PC-3 (cell line): ENCODE data around the gene WAS. TPM values are rescaled to one million over a fixed set of nuclear protein-coding genes. Genes with fewer than 3 reads are reported as not detected.

ENCODE experiments used
- ATAC-seq: fragments of 200-7000 bp; cut with Tn5 transposase; 2 replicates; pipeline ENCODE4 v1.9.1; 2020; ENCODE audit warnings: mild to moderate bottlenecking, moderate library complexity
- BruUV-seq: library from RNA; stranded (reverse); fragments of 400-500 nt; replicated peaks from 2 replicates; lab custom pipeline; 2021; lab: Mats Ljungman, UMichigan
- CTCF ChIA-PET: fragments of 300-600 bp; sonication (Branson Sonifier 250); formaldehyde crosslinking; loops from one replicate; lab custom pipeline; 2022; ENCODE audit warnings: antibody characterized with exemption; lab: Charles Lee
- POLR2A ChIA-PET: fragments of 300-600 bp; sonication (Branson Sonifier 250); formaldehyde crosslinking; loops from one replicate; lab custom pipeline; 2022; ENCODE audit warnings: antibody characterized with exemption; ENCODE audit not compliant: unreplicated experiment; lab: Charles Lee
- DNase-seq: peaks from one replicate; pipeline ENCODE4 v3.0.0-alpha.2; 2015
- H2AFZ ChIP-seq: fragments of 300-600 bp; sonication (generic); 2 replicates; pipeline ENCODE4 v1.6.0; 2016; ENCODE audit warnings: antibody characterized with exemption, low read length
- H3F3A ChIP-seq: fragments of 300-600 bp; sonication (generic); one replicate; pipeline ENCODE4 v1.6.0; 2017; ENCODE audit warnings: antibody characterized with exemption, low read length, control low read depth, mild to moderate bottlenecking; ENCODE audit not compliant: unreplicated experiment
- H3K27ac ChIP-seq: fragments of 300-600 bp; sonication (generic); 2 replicates; pipeline ENCODE4 v1.5.1; 2016; ENCODE audit warnings: mild to moderate bottlenecking, low read length
- H3K27me3 ChIP-seq: fragments of 300-600 bp; sonication (generic); 2 replicates; pipeline ENCODE4 v1.6.1; 2016; ENCODE audit warnings: low read length, mixed read lengths
- H3K36me3 ChIP-seq: fragments of 300-600 bp; sonication (generic); 2 replicates; pipeline ENCODE4 v1.6.1; 2016; ENCODE audit warnings: low read depth, mixed run types, low read length, mixed read lengths
- H3K4me1 ChIP-seq: fragments of 300-600 bp; sonication (generic); 2 replicates; pipeline ENCODE4 v1.5.1; 2016; ENCODE audit warnings: low read length; ENCODE audit not compliant: insufficient read depth
- H3K4me2 ChIP-seq: fragments of 300-600 bp; sonication (generic); 2 replicates; pipeline ENCODE4 v1.6.0; 2016; ENCODE audit warnings: low read length
- H3K4me3 ChIP-seq: fragments of 300-600 bp; sonication (generic); 2 replicates; pipeline ENCODE4 v1.5.1; 2016; ENCODE audit warnings: mild to moderate bottlenecking, low read length, mixed read lengths
- H3K79me2 ChIP-seq: fragments of 300-600 bp; sonication (generic); 2 replicates; pipeline ENCODE4 v1.6.1; 2017; ENCODE audit warnings: low read length, mixed read lengths
- H3K9ac ChIP-seq: fragments of 300-600 bp; sonication (generic); 2 replicates; pipeline ENCODE4 v1.6.0; 2016; ENCODE audit warnings: mild to moderate bottlenecking, low read length
- H3K9me2 ChIP-seq: fragments of 300-600 bp; sonication (generic); replicated peaks from 2 replicates; pipeline ENCODE4 v1.6.1; 2016; ENCODE audit warnings: mixed run types, low read length, mixed read lengths
- H3K9me3 ChIP-seq: fragments of 300-600 bp; sonication (generic); 2 replicates; pipeline ENCODE4 v1.6.1; 2016; ENCODE audit warnings: low read length, mixed read lengths
- H4K20me1 ChIP-seq: fragments of 300-600 bp; sonication (generic); 2 replicates; pipeline ENCODE4 v1.6.1; 2016; ENCODE audit warnings: low read length, mixed read lengths
- EZH2 ChIP-seq: fragments of 300-600 bp; sonication (generic); IDR thresholded peaks from one replicate; pipeline ENCODE4 v1.6.1; 2017; ENCODE audit warnings: antibody characterized with exemption, mild to moderate bottlenecking, low read length; ENCODE audit not compliant: unreplicated experiment
- EZH2phosphoT487 ChIP-seq: fragments of 300-600 bp; sonication (generic); IDR thresholded peaks from 2 replicates; pipeline ENCODE4 v1.6.1; 2018; ENCODE audit warnings: mild to moderate bottlenecking, antibody characterized with exemption, low read length, borderline replicate concordance
- intact Hi-C: fragments of 100-400 bp; cut with micrococcal nuclease; formaldehyde crosslinking; loops from 2 replicates; pipeline ENCODE4 v1.9.0; 2023
- total RNA-seq: library from RNA; depleted of rRNA; stranded (reverse); fragments of >200 nt; gene quantifications from 2 replicates; pipeline ENCODE4 v1.2.3, GENCODE V29; 2014
- TF ChIP-seq, protein P1 (sequence below): fragments of 300-600 bp; sonication (generic); conservative IDR thresholded peaks from 2 replicates; pipeline ENCODE4 v1.5.1; 2017; ENCODE audit warnings: antibody characterized with exemption, low read depth, mild to moderate bottlenecking, low read length

Gene WAS
- total RNA-seq, 1 experiment from 2014 or later = 0.66 TPM

DNA sequence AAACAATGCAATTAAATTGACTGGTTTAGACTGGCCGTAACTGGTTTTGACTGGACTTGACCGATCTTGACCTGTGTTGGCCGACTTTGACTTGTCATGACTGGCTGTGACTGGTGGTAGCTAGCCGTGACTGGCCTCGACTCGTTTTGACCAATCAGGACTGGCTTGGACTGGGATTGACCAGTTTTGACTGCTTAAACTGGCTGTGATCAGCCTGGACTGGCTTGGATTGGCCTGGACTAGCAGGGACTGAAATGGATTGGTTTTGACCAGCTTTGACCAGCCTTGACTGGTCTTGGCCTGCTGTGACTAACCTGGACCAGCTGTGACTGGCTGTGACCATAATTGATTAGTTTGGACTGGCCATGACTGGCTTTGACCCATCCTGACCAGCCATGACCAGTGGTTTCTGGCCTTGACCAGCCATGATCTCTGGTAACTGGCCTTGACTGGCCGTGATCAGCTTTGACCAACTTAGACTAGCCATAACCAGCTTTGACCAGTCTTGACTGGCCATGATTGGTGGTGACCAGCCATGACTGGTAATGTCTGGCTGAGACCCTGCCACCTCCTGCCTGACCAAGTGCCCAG is 26.0 kb downstream of the WAS start:
- Histone ChIP-seq H3K9me3 (no peaks in the 10 kb centered on the region), H3K27ac (no peak overlapping the region), H3K4me1 (peaks cover 4% of the 10 kb centered on the region), H3K9ac (no peak overlapping the region), H3K4me2 (no peak overlapping the region), H2AFZ (no peak overlapping the region), H3K4me3 (no peak overlapping the region), H4K20me1 (peaks cover 2% of the 10 kb centered on the region; the same call in 1 of the 2 replicates), H3K9me2 (no peaks in the 10 kb centered on the region), H3K36me3 (peaks cover 9% of the 10 kb centered on the region; the same call in 1 of the 2 replicates), H3K79me2 (peaks cover 8% of the 10 kb centered on the region), H3F3A (no peaks in the 10 kb centered on the region), H3K27me3 (no peaks in the 10 kb centered on the region)
- ChIA-PET POLR2A (no interaction called here), CTCF (no interaction called here)
- DNase-seq (no peak), ATAC-seq (no peak)
- TF ChIP-seq EZH2 (no peak), EZH2phosphoT487 (no peak)
- TF ChIP-seq, protein P1, sequence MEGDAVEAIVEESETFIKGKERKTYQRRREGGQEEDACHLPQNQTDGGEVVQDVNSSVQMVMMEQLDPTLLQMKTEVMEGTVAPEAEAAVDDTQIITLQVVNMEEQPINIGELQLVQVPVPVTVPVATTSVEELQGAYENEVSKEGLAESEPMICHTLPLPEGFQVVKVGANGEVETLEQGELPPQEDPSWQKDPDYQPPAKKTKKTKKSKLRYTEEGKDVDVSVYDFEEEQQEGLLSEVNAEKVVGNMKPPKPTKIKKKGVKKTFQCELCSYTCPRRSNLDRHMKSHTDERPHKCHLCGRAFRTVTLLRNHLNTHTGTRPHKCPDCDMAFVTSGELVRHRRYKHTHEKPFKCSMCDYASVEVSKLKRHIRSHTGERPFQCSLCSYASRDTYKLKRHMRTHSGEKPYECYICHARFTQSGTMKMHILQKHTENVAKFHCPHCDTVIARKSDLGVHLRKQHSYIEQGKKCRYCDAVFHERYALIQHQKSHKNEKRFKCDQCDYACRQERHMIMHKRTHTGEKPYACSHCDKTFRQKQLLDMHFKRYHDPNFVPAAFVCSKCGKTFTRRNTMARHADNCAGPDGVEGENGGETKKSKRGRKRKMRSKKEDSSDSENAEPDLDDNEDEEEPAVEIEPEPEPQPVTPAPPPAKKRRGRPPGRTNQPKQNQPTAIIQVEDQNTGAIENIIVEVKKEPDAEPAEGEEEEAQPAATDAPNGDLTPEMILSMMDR = no peak
- BruUV-seq = no TSS peak
- intact Hi-C loops = no loop called here

DNA sequence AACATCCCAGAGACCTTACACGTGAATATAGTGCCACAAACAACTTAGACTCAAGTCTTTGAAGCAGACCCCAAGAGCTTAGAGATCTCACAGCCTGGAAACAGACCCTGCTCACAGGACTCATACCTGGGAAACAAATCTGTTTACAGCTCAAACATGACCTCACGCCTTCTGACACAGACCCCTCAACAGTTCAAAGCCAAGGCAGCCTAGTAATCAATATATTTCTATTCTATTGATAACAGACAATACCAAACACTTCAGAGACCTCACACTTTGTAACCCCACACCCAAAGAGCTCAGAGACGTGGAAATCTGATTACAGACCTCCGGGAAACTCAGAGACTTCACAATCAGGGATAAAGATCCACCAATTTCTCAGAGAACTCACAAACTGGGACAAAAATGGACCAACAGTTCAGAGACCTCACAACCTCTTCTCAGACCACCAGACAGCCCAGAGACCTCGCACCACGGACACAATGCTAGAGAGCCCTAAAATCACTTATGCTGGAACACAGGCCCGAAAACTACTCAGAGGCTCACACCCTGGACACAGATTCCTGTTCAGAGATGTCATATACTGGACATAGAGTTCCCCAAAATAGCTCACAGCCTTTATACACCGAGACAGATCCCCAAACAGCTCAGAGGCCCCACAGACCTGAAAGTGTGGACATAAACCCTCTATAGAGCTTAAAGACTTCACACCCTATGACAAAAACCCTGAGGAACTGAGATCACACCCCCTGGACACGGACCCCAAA is 27.7 kb downstream of the WAS start:
- no peak overlapping the region for H3K4me2 ChIP-seq
- no peak overlapping the region for H3K4me3 ChIP-seq
- H3K4me1 ChIP-seq = peaks cover 17% of the 10 kb centered on the region; the same call in 1 of the 2 replicates
- H4K20me1 ChIP-seq = no peaks in the 10 kb centered on the region
- no peaks in the 10 kb centered on the region for H3K9me2 ChIP-seq
- H3K79me2 ChIP-seq = no peaks in the 10 kb centered on the region
- no peak overlapping the region for H3K27ac ChIP-seq
- no peaks in the 10 kb centered on the region for H3K9me3 ChIP-seq
- BruUV-seq = no TSS peak
- no peak overlapping the region for H2AFZ ChIP-seq
- no peak for ATAC-seq
- POLR2A ChIA-PET = no interaction called here
- no peak for DNase-seq
- intact Hi-C loops = no loop called here
- H3K27me3 ChIP-seq = no peaks in the 10 kb centered on the region
- H3K36me3 ChIP-seq = peaks cover 6% of the 10 kb centered on the region; the same call in 1 of the 2 replicates
- no peak overlapping the region for H3K9ac ChIP-seq
- TF ChIP-seq EZH2 = no peak
- TF ChIP-seq EZH2phosphoT487 = no peak
- TF ChIP-seq, protein P1 = no peak
- CTCF ChIA-PET = no interaction called here
- no peaks in the 10 kb centered on the region for H3F3A ChIP-seq
